ENCODE data around the gene SGPP2. TPM values are rescaled to one million over a fixed set of nuclear protein-coding genes. Genes with fewer than 3 reads are reported as not detected.

SGPP2 gene
- total RNA-seq (2014; rRNA removed; shearing (Covaris generic); ENCODE audit: low replicate concordance): not detected in 2 replicates

GRCh38 chr2:222424276-222424728, at the start of gene SGPP2:
SGPP2 (plus strand) TSS chr2:222424543; CDS start chr2:222424603, 60 bp downstream.
- H3K27me3 ChIP-seq (ENCODE audit: low read length): no peaks in the 10 kb centered on the region
- H3K4me2 ChIP-seq (ENCODE audit: low read depth, low read length, poor library complexity, severe bottlenecking): no peak within 1 kb of the TSS
- H3K79me2 ChIP-seq (ENCODE audit: low read length): no peaks in the 10 kb centered on the region
- no peaks in the 10 kb centered on the region for H3K9me3 ChIP-seq (ENCODE audit: low read length)
- H3K9ac ChIP-seq (ENCODE audit: low read length): no peak within 1 kb of the TSS
- no peaks in the 10 kb centered on the region for H3K36me3 ChIP-seq (ENCODE audit: insufficient read depth, low read length)
- no peak within 1 kb of the TSS for H3K4me3 ChIP-seq (ENCODE audit: low read length)
- H3K4me1 ChIP-seq (ENCODE audit: low read length): peaks cover 8% of the 10 kb centered on the region
- H4K20me1 ChIP-seq (ENCODE audit: insufficient read depth, low read depth, low read length): no peaks in the 10 kb centered on the region
- no peaks in the 10 kb centered on the region for H3K9me2 ChIP-seq (replicated peaks; ENCODE audit: insufficient read depth, low read length)
- H2AFZ ChIP-seq (ENCODE audit: low read length): no peak within 1 kb of the TSS
- H3K27ac ChIP-seq (ENCODE audit: low read length): no peak within 1 kb of the TSS
- no peak for DNase-seq

- Histone ChIP-seq H2AFZ (ENCODE audit: low read length) (no peak overlapping the region), H3K36me3 (ENCODE audit: insufficient read depth, low read length) (no peaks in the 10 kb centered on the region), H3K4me2 (ENCODE audit: low read depth, low read length, poor library complexity, severe bottlenecking) (no peak overlapping the region), H3K9me3 (ENCODE audit: low read length) (no peaks in the 10 kb centered on the region), H4K20me1 (ENCODE audit: insufficient read depth, low read depth, low read length) (no peaks in the 10 kb centered on the region), H3K27me3 (ENCODE audit: low read length) (peaks cover 4% of the 10 kb centered on the region; the same call in 1 of the 2 replicates), H3K27ac (ENCODE audit: low read length) (no peak overlapping the region), H3K9ac (ENCODE audit: low read length) (no peak overlapping the region), H3K4me3 (ENCODE audit: low read length) (no peak overlapping the region), H3K4me1 (ENCODE audit: low read length) (no peaks in the 10 kb centered on the region), H3K9me2 (replicated peaks; ENCODE audit: insufficient read depth, low read length) (no peaks in the 10 kb centered on the region), H3K79me2 (ENCODE audit: low read length) (no peaks in the 10 kb centered on the region)
- no peak for DNase-seq
These were observed 48.5 kb upstream of the SGPP2 start for GRCh38 chr2:222375798-222376197.

DNA sequence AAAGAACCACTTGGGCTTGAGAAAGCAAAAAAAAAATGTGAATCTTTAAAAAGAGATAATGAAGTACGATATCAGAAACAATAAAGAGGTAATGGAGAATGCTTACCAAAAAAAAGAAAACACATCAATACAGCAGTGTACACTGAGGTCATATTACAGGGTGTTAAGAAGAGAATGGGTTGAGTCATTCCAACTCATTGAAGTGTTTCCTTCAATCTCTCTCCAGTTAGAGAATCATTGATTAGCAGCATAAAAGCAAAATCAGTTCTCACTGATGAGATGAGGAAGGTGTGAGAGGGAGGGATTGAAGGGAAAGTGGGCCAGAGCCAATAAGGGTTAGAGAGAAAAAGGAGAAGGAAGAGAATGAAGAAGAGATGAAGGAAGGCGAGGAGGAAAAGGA, 43.9 kb upstream of the SGPP2 start:
- no peak overlapping the region for H3K9ac ChIP-seq (ENCODE audit: low read length)
- no peak for DNase-seq
- no peak overlapping the region for H2AFZ ChIP-seq (ENCODE audit: low read length)
- no peaks in the 10 kb centered on the region for H3K36me3 ChIP-seq (ENCODE audit: insufficient read depth, low read length)
- H3K9me2 ChIP-seq (replicated peaks; ENCODE audit: insufficient read depth, low read length): no peaks in the 10 kb centered on the region
- H3K4me3 ChIP-seq (ENCODE audit: low read length): no peak overlapping the region
- no peaks in the 10 kb centered on the region for H3K4me1 ChIP-seq (ENCODE audit: low read length)
- no peaks in the 10 kb centered on the region for H3K9me3 ChIP-seq (ENCODE audit: low read length)
- H4K20me1 ChIP-seq (ENCODE audit: insufficient read depth, low read depth, low read length): no peaks in the 10 kb centered on the region
- no peaks in the 10 kb centered on the region for H3K27me3 ChIP-seq (ENCODE audit: low read length)
- H3K79me2 ChIP-seq (ENCODE audit: low read length): no peaks in the 10 kb centered on the region
- H3K4me2 ChIP-seq (ENCODE audit: low read depth, low read length, poor library complexity, severe bottlenecking): no peak overlapping the region
- no peak overlapping the region for H3K27ac ChIP-seq (ENCODE audit: low read length)

DNA sequence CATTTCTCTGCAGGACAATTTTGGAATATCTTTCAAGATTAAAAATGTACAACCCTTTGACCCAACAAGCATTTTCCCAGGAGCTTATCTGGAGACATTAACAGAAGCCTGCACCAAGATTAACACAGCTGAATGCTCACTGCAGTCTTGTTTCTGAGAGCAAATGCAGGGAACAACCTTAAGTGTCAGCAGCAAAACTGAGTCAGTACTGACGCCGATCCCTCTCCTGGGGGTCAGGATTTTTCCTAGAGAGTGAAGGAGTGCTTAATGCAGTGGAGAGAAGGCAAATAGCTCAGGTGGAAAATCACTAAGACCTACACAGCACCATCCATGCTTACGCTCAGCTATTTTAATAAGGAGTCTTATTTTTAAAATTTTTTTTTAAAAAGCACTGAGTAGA, 42.8 kb upstream of the SGPP2 start:
- no peak overlapping the region for H3K4me3 ChIP-seq (ENCODE audit: low read length)
- no peaks in the 10 kb centered on the region for H3K9me3 ChIP-seq (ENCODE audit: low read length)
- no peaks in the 10 kb centered on the region for H3K36me3 ChIP-seq (ENCODE audit: insufficient read depth, low read length)
- no peak overlapping the region for H3K27ac ChIP-seq (ENCODE audit: low read length)
- H4K20me1 ChIP-seq (ENCODE audit: insufficient read depth, low read depth, low read length): no peaks in the 10 kb centered on the region
- H3K4me2 ChIP-seq (ENCODE audit: low read depth, low read length, poor library complexity, severe bottlenecking): no peak overlapping the region
- no peak overlapping the region for H2AFZ ChIP-seq (ENCODE audit: low read length)
- H3K4me1 ChIP-seq (ENCODE audit: low read length): no peaks in the 10 kb centered on the region
- H3K79me2 ChIP-seq (ENCODE audit: low read length): no peaks in the 10 kb centered on the region
- H3K27me3 ChIP-seq (ENCODE audit: low read length): no peaks in the 10 kb centered on the region
- H3K9me2 ChIP-seq (replicated peaks; ENCODE audit: insufficient read depth, low read length): no peaks in the 10 kb centered on the region
- no peak overlapping the region for H3K9ac ChIP-seq (ENCODE audit: low read length)
- DNase-seq: no peak

GRCh38 chr2:222383255-222383654, 41.1 kb upstream of the SGPP2 start:
- Histone ChIP-seq H3K4me1 (ENCODE audit: low read length) (no peaks in the 10 kb centered on the region), H3K9me2 (replicated peaks; ENCODE audit: insufficient read depth, low read length) (no peaks in the 10 kb centered on the region), H3K27me3 (ENCODE audit: low read length) (no peaks in the 10 kb centered on the region), H2AFZ (ENCODE audit: low read length) (no peak overlapping the region), H3K9ac (ENCODE audit: low read length) (no peak overlapping the region), H3K79me2 (ENCODE audit: low read length) (no peaks in the 10 kb centered on the region), H4K20me1 (ENCODE audit: insufficient read depth, low read depth, low read length) (no peaks in the 10 kb centered on the region), H3K9me3 (ENCODE audit: low read length) (no peaks in the 10 kb centered on the region), H3K4me2 (ENCODE audit: low read depth, low read length, poor library complexity, severe bottlenecking) (no peak overlapping the region), H3K36me3 (ENCODE audit: insufficient read depth, low read length) (no peaks in the 10 kb centered on the region), H3K27ac (ENCODE audit: low read length) (no peak overlapping the region), H3K4me3 (ENCODE audit: low read length) (no peak overlapping the region)
- no peak for DNase-seq

DNA sequence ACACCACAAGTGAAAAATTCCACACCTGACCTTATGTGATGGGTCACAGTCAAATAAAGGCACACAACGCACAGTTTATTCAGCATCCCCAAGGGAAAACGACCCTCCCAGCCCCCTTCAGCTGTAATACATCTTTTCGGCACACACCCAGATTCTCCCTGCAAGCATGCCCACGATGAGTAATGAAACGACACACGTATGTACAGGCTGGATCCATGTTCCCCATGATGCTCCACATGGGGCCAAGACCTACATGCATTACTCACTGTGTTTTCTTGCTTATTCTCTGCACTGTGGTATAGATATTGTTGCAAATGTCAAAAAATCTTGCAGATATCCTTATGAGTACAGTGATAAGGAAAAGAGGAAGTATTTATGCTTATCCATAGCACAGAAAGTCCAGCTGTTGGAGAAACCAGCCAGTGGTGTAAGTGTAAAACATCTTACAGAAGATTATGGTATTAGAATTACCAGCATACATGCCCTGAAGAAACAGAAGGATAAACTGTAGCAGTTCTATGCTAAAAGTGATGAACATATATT, 32.5 kb upstream of the SGPP2 start:
- DNase-seq: no peak
- no peak overlapping the region for H2AFZ ChIP-seq (ENCODE audit: low read length)
- no peaks in the 10 kb centered on the region for H3K36me3 ChIP-seq (ENCODE audit: insufficient read depth, low read length)
- no peak overlapping the region for H3K4me2 ChIP-seq (ENCODE audit: low read depth, low read length, poor library complexity, severe bottlenecking)
- no peaks in the 10 kb centered on the region for H3K79me2 ChIP-seq (ENCODE audit: low read length)
- no peak overlapping the region for H3K4me3 ChIP-seq (ENCODE audit: low read length)
- H3K9me3 ChIP-seq (ENCODE audit: low read length): no peaks in the 10 kb centered on the region
- H4K20me1 ChIP-seq (ENCODE audit: insufficient read depth, low read depth, low read length): no peaks in the 10 kb centered on the region
- H3K9me2 ChIP-seq (replicated peaks; ENCODE audit: insufficient read depth, low read length): no peaks in the 10 kb centered on the region
- no peaks in the 10 kb centered on the region for H3K4me1 ChIP-seq (ENCODE audit: low read length)
- no peak overlapping the region for H3K9ac ChIP-seq (ENCODE audit: low read length)
- no peak overlapping the region for H3K27ac ChIP-seq (ENCODE audit: low read length)
- no peaks in the 10 kb centered on the region for H3K27me3 ChIP-seq (ENCODE audit: low read length)

GRCh38 chr2:222393733-222394267, 30.5 kb upstream of the SGPP2 start:
- Histone ChIP-seq H3K9ac (ENCODE audit: low read length) (no peak overlapping the region), H2AFZ (ENCODE audit: low read length) (no peak overlapping the region), H3K27ac (ENCODE audit: low read length) (no peak overlapping the region), H3K36me3 (ENCODE audit: insufficient read depth, low read length) (no peaks in the 10 kb centered on the region), H3K4me2 (ENCODE audit: low read depth, low read length, poor library complexity, severe bottlenecking) (no peak overlapping the region), H3K4me3 (ENCODE audit: low read length) (no peak overlapping the region), H3K9me2 (replicated peaks; ENCODE audit: insufficient read depth, low read length) (no peaks in the 10 kb centered on the region), H3K79me2 (ENCODE audit: low read length) (no peaks in the 10 kb centered on the region), H4K20me1 (ENCODE audit: insufficient read depth, low read depth, low read length) (no peaks in the 10 kb centered on the region), H3K9me3 (ENCODE audit: low read length) (no peaks in the 10 kb centered on the region), H3K4me1 (ENCODE audit: low read length) (no peaks in the 10 kb centered on the region), H3K27me3 (ENCODE audit: low read length) (no peaks in the 10 kb centered on the region)
- DNase-seq: no peak

GRCh38 chr2:222398446-222398885, 25.9 kb upstream of the SGPP2 start:
- Histone ChIP-seq H4K20me1 (ENCODE audit: insufficient read depth, low read depth, low read length) (no peaks in the 10 kb centered on the region), H3K9me2 (replicated peaks; ENCODE audit: insufficient read depth, low read length) (no peaks in the 10 kb centered on the region), H3K79me2 (ENCODE audit: low read length) (no peaks in the 10 kb centered on the region)

More at GRCh38 chr2:222398446-222398885, 25.9 kb upstream of the SGPP2 start:
- Histone ChIP-seq H2AFZ (ENCODE audit: low read length) (no peak overlapping the region), H3K27ac (ENCODE audit: low read length) (no peak overlapping the region), H3K9me3 (ENCODE audit: low read length) (no peaks in the 10 kb centered on the region), H3K4me3 (ENCODE audit: low read length) (no peak overlapping the region), H3K27me3 (ENCODE audit: low read length) (no peaks in the 10 kb centered on the region), H3K4me2 (ENCODE audit: low read depth, low read length, poor library complexity, severe bottlenecking) (no peak overlapping the region), H3K4me1 (ENCODE audit: low read length) (0 out of 2 replicates have a peak, but pooled peaks cover 4% of the 10 kb centered on the region), H3K36me3 (ENCODE audit: insufficient read depth, low read length) (no peaks in the 10 kb centered on the region), H3K9ac (ENCODE audit: low read length) (no peak overlapping the region)
- DNase-seq: no peak

Measured in Karpas-422 (cell line).